TTC549 (cell line): ENCODE measurements around the gene GDPD4.

Experiments used
- FAIRE-seq: peaks from 2 replicates; lab custom pipeline; 2012; peaks lifted over from hg19 to GRCh38; lab: Jason Lieb, UNC

The GDPD4 gene

DNA sequence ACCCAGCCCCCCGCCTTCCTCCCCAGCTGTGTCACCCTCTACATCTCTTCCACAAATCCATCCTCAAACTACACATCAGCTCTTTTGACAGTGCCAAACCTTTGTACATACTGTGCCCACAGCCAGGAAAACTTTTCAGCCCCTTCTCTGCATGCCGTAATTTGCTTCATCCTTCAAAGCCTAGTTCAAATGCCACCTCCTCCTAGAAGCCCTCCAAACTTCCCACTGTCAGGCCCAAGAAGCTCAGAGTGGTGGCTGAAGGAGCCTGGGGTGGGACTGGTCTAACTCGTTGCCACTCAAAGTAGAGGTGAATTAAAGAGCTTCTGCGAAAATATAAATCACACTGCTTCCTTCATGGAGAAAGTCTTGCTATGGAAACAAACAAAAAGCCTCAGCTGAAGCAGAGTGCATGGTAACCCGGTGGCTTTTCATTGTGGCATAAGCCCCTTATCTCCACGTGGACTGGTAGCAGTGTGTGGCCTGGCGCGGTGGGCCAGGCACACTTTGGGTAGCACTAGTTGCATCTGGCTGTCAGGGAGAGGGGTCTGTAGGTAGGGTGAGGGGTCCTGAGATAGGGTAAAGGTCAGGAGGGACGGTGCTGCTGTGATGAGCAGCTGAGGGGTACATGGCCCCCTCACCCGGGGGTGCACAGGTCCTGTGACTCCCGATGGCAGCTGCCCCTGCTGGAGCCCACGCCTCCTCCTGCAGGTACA, 96.6 kb downstream of the GDPD4 start:
- FAIRE-seq: no peak

DNA sequence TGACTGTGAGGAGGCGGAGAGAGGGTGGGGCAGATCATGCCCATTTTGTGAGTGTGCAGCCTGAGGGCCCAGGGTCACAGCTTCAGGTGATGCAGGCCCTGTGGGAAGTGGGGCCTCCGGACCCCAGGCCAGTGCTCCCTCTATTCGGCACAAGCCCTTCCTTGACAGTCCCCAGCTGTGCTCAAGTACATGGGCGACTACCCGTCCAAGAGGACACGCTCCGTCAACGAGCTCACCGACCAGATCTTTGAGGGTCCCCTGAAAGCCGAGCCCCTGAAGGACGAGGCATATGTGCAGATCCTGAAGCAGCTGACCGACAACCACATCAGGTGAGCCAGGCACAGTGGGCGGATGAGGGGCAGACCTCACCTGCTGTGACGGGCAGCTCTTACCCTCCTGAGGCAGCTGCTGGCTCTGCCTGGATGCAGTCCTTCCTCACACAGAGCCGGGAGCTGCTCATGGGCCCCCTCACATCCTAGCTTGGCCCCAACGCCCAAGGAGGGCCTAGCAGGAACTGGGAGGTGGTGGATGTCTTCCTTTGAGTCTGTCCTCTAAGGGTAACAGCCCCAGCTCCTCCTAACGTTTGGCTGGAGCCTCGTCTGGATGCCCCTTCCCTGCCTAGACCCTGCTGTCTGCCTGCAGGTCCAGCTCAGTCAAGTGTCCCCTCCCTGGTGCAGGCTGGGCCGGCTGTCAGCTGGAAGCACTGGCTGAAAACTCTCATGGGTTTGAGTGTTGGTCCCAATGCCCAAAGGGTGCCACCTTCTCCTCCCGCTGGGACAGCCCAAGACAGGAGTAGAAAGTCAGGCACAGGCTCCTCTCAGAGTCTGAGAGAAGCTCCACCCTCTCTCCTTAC, 97.4 kb downstream of the GDPD4 start:
- no peak for FAIRE-seq

DNA sequence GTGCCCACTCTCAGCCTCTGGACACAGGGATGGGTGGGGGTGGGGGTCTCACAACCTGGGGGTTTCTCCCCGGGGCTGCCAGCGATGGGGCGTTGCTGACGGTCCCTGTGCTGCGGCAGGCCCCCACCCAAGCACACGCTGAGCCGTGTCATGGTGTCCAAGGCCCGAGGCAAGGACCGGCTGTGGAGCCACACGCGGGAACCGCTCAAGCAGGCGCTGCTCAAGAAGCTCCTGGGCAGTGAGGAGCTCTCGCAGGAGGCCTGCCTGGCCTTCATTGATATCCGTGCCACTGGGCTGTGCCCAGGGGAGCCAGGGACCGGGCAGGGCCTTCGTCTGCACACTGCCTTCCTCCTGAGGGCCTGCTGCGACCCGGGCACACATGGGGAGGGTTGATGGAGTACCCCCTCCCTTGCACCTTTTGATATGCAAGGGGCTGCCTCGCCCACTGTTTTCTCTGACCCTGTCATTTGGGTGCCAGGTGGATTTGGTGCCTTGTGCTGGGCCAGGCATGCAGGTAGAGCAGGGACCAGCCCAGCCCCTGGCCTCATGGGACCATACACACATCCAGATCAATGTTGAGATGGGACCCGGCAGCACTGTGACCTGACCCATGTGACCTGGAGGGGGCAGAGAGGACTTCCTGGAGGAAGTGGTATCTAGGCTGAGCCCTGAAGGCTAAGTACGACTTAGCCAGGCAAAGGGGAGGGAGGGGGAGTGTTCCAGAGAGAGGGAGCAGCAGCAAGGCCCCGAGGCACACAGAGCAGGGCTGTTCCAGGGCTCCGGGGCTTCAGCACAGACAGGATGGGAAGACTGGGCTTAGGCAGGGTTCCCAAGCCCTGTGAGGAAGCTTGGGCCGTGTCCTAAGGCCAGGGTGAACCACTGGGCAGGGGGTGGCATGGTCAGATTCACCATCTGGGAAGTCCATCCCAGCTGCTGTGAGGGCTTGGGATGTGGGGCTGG, 98.3 kb downstream of the GDPD4 start:
- no peak for FAIRE-seq

DNA sequence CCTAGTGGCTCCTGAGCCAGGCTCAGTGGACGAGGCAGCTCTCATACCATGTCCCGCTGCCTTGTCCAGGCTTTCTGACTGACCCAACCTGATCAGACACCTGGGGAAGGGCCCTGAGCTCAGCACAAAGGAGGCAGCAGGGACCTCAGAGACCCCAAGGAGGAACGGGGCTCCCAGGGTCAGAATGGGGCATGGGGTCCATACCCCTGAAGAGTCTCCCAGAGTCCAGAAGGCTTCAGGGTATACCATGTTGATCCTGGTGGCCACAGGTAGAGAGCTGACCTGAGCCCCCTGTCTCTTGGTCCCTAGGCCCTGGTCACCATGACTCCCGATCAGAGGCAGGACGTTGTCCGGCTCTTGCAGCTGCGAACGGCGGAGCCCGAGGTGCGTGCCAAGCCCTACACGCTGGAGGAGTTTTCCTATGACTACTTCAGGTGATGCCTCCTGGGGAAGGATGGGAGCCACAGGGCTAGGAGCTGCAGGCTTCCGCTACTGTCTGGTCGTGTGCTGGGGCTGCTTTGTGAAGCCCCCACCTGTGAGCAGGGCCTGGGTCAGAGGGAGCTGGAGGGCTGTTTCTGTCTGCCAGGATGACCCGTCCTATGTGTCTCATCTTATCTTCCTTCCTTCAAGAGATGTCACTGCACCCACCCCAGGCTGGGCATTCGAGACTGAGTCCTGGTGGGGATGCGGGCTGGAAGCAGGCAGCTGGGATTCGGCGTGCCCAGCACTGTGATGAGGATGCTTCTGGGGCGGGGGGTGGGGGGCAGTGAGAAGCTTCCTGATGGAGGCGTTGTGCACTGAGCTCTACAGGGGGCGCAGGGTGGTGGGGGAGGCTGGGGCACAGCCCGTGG, 99.3 kb downstream of the GDPD4 start:
- FAIRE-seq: no peak

DNA sequence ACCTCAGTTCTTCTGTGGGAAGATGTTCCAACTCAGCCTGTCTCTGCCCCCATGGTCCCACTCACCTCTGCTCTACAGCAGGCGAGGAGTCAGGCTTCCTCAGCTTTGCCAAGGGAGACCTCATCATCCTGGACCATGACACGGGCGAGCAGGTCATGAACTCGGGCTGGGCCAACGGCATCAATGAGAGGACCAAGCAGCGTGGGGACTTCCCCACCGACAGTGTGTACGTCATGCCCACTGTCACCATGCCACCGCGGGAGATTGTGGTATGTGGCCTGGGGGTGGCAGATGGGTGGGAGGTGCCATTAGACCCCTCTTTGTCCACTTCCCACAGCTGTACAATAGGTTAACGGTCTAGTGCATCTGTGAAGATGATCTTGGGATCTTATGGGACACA, 100.1 kb downstream of the GDPD4 start:
- no peak for FAIRE-seq

DNA sequence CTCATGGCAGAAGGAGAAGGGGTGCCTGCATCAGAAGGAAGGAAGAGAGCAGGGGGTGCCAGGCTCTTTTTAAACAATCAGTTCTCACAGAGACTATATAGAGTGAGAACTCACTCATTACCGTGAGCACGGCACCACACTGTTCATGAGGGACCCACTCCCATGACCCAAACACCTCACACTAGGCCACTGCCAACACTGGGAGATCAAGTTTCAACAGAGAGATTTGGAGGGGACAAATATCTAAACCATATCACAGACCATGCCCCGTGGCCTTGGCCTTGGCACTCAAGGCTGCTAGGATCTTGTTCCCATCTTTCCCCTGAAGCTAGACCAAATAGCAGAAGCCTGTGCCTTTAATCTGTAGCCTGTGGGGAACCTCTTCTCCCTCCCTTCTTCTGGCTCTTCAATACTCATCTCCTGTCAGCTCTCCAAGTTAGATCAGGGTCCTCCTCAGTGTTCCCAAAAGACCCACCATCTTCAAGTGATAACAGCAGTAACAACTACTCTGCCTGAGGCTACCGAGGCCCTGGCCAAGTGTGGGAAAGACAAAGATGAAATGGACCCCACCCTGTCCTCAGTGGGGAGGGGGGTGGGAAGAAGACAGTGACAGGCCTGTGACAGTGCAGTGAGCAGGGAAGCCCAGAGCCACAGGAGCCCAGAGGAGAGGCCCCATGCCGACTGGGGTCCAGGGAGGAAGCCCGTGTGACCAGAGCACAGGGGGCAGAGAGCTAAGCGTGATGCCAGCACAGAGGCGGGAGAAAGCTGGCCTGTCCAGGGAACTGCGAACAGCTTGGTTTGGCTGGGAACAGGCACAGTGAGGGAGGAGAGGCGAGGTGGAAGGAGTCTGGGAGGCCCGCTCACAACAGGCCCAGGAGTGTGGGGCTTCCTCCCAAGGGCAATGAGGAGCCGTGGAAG, 100.9 kb downstream of the GDPD4 start:
- no peak for FAIRE-seq

DNA sequence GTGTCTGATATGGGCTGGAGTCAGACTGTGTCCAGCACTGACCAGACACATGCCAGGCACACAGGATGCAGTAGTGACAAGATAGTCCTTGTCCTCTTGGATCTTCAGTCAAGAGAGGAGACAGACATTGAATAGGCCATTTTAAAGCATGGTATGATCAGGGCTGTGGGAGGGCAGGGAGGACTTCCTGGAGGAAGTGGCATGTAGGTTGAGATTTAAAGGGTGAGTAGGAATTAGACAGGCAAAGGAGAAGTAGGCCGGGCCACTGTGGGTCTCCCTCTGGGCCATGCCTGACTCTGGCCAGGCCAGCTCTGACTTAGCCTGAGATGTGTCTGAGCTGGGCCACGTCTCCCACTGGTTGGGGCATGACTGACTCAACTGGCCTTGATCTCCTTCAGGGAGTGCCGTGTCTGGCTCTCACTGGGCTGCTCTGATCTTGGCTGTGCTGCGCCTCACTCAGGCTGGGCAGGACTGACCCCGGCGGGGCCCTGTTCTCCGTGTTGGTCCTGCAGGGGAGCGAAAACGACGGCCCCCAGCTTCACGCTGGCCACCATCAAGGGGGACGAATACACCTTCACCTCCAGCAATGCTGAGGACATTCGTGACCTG, 102.2 kb downstream of the GDPD4 start:
- no peak for FAIRE-seq

DNA sequence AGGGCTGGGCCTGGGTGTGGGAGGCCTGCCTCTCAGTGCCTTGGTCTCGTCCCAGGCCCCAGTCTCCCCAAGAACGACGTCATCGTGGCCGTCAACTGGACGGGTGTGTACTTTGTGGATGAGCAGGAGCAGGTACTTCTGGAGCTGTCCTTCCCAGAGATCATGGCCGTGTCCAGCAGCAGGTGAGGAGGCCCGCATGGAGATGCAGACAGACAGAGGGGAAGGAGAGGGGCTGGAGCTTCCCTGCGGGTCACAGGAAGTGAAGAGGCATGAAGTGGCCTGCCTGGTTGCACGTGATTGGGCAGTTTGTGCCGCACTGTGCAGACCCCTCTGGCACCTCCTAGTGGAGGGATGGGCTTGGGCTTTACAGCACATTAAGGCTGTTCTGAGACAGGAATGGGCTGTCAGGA, 103.0 kb downstream of the GDPD4 start:
- no peak for FAIRE-seq

DNA sequence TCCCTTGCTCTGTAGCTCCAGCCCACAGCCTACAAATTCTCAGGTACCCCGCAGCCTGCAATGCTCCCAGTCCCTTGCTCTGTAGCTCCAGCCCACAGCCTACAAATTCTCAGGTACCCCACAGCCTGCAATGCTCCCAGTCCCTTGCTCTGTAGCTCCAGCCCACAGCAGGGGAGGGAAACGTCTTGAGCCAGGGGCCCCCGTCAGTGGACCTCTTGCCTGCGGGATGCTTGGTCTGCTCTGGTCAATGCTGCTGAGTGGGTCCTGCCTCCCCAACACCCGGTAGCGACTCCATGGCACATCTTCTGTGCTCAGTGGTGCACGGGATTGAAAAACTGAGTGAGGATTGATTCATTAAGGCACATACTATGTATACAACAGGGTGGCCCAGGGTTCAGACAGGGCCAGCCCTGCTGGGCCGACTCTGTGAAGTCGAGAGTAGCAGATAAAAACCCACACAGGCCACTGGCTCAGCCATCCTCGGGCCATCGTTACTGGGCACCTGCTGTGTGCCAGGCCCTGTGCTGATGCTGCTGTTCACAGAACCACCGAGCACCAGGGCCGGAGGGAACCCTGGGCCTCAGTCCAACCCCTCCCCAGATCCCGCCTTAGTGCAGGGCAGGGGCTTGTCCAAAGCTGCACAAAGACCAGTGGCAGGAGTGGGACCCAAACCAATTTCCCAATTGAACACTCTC, 103.7 kb downstream of the GDPD4 start:
- no peak for FAIRE-seq

DNA sequence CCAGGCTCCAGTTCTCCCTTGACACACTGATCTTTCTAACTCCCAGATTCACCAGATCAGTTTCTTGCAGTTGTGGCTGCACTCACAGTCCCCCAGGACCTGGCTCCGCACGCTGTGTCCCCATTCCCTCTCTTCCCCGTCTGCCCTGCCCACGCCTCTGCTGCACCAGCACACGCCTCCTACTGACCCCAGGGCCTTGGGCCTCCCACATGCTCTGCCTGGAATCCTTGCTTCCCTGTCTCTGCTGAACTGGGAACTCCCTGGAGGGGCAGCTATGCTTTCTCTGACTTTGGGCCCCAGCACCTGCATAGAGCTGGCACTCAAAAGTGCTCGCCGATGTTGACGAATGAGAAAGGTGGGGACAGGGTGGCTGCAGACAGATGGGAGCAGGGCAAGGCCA, 104.5 kb downstream of the GDPD4 start:
- FAIRE-seq: no peak

DNA sequence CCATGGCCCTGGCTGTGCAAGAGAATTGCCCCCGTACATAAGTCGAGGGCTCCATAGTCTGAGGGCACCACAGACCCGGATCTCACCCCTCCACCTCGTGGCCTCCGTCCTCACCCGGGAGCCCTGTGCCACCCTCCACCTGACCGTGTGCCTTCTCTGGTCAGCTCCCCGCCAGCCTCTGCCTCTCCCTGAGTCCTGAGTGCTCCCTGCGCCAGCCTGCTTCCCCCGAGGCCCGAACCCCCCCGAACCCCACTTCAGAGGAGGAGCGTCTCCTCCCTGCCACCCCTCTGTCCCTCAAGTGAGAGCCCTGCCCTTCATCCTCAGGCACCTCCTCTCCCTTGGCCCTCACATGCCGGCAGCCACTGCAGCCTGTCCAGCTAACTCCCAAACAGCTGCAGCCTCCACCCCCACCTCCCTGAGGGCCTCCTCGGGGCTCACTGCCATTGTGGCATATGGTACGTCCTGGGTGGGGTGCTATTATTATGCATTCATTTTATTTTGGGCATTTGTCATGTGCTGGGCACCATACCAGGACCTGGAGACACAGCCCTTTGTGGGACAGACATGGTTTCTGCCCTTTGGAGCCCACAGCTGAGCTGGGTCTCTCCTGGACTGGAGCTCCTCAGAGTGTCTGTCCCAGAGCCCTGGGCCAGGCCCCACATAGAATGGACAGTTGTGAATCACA, 106.3 kb downstream of the GDPD4 start:
- FAIRE-seq: no peak

DNA sequence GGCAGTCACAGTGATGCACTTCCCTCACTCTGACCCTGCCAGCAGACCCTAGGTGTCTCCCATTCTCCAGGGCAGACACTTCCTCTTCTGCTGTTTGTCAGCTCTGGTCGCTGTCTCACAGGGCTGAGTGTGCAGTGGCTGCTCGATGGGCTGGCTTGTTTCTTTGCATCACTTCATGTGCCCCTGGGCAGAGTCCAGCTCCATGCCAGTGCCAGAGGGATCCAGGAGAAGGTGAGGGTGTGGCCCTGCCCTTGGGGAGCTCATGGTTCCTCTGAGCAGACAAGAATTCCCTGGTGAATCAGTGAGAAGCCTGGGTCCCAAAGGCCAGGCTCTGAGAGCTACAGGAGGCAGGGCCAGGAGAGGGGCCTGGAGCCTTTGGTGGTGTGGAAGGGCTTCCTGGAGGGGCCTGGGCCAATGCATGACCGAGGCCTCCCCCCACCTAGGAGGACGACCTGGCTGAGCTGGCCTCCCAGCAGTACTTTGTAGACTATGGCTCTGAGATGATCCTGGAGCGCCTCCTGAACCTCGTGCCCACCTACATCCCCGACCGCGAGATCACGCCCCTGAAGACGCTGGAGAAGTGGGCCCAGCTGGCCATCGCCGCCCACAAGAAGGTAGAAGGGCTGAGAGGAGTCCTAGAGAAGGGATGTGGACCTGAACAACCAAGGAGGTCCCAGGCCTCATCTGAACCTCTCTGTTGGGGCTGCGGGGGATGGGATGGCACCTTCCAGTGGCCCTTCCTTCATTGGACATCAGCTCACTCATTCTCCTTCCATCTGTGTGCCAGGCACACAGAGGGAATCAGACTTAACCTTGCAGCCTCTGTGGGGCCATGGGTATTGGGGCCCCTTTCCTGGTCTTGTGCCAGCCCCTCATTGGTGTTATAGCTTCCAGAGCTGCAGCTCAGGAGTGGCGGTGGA, 107.3 kb downstream of the GDPD4 start:
- no peak for FAIRE-seq

DNA sequence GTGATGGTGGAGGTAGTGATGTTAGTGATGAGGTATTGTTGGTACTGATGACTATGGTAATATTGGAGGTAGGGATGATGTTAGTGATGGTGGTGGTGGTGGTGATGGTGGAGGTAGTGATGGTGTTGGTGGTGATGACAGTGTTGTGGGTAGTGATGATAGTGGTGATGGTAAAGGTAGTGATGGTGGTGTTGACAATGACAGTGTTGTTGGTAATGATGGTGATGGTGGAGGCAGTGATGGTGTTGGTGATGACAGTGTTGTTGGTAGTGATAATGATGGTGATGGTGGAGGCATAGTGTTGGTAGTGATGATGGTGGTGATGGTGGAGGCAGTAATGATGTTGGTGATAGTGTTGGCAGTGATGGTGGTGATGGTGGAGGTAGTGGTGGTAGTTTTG, 108.3 kb downstream of the GDPD4 start:
- FAIRE-seq: no peak

DNA sequence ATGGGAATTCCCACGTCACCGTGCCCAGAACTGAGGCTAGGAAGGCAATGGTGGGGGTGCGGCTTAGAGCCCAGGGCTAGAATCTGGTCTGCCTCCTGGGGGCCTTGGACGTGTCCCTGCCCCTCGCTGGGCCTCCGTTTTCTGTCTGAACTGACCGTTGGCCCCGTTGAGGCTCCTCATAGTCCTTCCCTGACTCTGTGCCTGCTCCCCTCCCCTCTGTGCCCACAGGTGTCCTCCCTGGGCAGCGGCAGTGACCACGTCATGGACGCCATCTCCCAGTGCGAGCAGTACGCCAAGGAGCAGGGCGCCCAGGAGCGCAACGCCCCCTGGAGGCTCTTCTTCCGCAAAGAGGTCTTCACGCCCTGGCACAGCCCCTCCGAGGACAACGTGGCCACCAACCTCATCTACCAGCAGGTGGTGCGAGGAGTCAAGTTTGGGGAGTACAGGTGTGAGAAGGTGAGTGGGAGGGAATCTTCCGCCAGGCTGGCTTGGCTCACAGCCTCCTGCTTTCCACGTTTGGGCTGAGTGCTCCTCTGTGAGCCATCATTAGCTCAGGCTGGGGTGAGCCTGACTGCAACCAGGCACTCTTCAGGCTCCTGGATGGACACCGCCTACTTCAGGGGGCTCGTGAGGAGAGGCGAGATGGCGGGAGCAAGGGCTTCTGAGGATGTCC, 109.5 kb downstream of the GDPD4 start:
- FAIRE-seq: no peak

DNA sequence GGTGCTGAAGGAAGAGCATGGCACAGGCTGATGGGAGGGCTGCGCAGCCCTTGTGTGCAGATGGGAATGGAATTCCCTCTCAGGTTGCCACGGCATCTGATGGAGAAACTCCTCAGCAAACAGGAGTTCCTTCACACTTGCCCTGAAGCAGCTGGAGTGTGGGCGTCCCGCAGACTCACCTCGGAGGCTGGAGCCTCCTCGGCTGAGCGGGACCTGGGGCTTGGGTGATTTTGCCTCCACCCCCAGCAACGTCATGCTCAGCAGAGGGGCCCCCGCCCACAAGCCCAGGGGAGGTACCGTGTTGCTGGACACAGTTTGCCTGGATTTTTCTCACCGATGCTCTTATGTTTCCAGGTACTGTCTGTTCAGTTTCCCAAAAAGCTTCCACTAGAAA, 110.1 kb downstream of the GDPD4 start:
- no peak for FAIRE-seq

DNA sequence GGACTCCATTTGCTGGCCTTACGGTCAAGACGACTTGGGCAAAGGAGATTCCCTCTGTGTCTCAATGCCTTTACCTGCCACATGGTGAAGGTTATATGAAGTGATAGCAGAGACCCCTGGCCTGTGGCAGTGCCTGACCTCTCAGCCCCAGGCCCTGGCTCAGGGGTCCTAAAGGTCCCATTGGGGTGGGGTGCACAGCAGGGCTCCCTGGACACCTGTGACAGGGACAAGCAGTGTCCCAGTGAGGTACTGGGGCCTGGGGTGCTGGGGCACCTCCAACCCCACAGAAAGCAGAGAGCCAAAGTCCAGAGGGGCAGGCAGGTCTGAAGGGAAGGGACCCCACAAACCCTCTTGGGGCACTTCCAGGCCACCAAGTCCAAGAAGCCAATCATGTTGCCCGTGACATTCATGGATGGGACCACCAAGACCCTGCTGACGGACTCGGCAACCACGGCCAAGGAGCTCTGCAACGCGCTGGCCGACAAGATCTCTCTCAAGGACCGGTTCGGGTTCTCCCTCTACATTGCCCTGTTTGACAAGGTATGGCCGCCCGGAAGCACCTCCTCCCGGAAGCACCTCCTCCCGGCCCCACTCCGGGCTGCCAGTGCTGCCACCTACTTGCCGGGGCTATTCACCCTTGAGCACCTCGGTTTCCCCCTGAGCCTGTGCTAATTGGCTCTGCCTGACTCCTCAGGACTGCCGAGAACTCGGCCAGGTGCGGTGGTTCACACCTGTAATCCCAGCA, 111.0 kb downstream of the GDPD4 start:
- FAIRE-seq: no peak
